GM10847 (cell line): ENCODE results near the gene USP53.

Source experiments
- POLR2A ChIP-seq: IDR thresholded peaks from 2 replicates; pipeline ENCODE4 v1.6.1; 2011; ENCODE audit not compliant: insufficient read length; ENCODE audit errors: extremely low read depth

USP53 gene

GRCh38 chr4:119290598-119290997, 78.1 kb downstream of the USP53 start:
- no peak for TF ChIP-seq POLR2A

GRCh38 chr4:119296356-119296755, 83.8 kb downstream of the USP53 start:
- no peak for TF ChIP-seq POLR2A

GRCh38 chr4:119297795-119298194, 85.3 kb downstream of the USP53 start:
- TF ChIP-seq POLR2A: no peak

- no peak for TF ChIP-seq POLR2A
Measured at GRCh38 chr4:119299260-119299671, 86.8 kb downstream of the USP53 start.

GRCh38 chr4:119299741-119300100, 87.2 kb downstream of the USP53 start:
- TF ChIP-seq POLR2A: no peak

GRCh38 chr4:119300101-119300978, 87.8 kb downstream of the USP53 start:
- peak; percentile 72 for TF ChIP-seq POLR2A

GRCh38 chr4:119302073-119302832, 89.7 kb downstream of the USP53 start:
- TF ChIP-seq POLR2A: no peak

- TF ChIP-seq POLR2A: no peak
Measured at GRCh38 chr4:119303587-119304305, 91.2 kb downstream of the USP53 start.

- TF ChIP-seq POLR2A: no peak
Measured at GRCh38 chr4:119304431-119304830, 91.9 kb downstream of the USP53 start.

- no peak for TF ChIP-seq POLR2A
Measured at GRCh38 chr4:119307606-119308005, 95.1 kb downstream of the USP53 start.

GRCh38 chr4:119310826-119311225, 98.3 kb downstream of the USP53 start:
- no peak for TF ChIP-seq POLR2A

GRCh38 chr4:119313237-119313636, 100.7 kb downstream of the USP53 start:
- TF ChIP-seq POLR2A: no peak

GRCh38 chr4:119314356-119314755, 101.8 kb downstream of the USP53 start:
- no peak for TF ChIP-seq POLR2A

GRCh38 chr4:119315036-119315435, 102.5 kb downstream of the USP53 start:
- no peak for TF ChIP-seq POLR2A

GRCh38 chr4:119317990-119318389, 105.5 kb downstream of the USP53 start:
- TF ChIP-seq POLR2A: no peak
